NB4 (cell line): ENCODE measurements around the gene SUCO.

Experiments used
- DNase-seq: peaks from one replicate; pipeline ENCODE4 v3.0.0; 2010; ENCODE audit warnings: low read depth
- H3K4me3 ChIP-seq: one replicate; pipeline ENCODE4 v1.5.1; 2011; ENCODE audit warnings: mild to moderate bottlenecking, low read depth, low read length, moderate library complexity
- MYC ChIP-seq: IDR thresholded peaks from 2 replicates; pipeline ENCODE4 v1.6.1; 2011; ENCODE audit warnings: low read depth, low read length
- POLR2A ChIP-seq: IDR thresholded peaks from 2 replicates; pipeline ENCODE4 v1.6.1; 2011; ENCODE audit warnings: mild to moderate bottlenecking; ENCODE audit not compliant: insufficient read length; ENCODE audit errors: extremely low read depth
- TF ChIP-seq, protein P1 (sequence below): IDR thresholded peaks from one replicate; pipeline ENCODE4 v1.5.1; 2012; ENCODE audit warnings: low read depth, low read length
- TF ChIP-seq, protein P2 (sequence below): IDR thresholded peaks from 2 replicates; pipeline ENCODE4 v1.6.1; 2011; ENCODE audit warnings: low read depth, low read length

Gene SUCO

DNA sequence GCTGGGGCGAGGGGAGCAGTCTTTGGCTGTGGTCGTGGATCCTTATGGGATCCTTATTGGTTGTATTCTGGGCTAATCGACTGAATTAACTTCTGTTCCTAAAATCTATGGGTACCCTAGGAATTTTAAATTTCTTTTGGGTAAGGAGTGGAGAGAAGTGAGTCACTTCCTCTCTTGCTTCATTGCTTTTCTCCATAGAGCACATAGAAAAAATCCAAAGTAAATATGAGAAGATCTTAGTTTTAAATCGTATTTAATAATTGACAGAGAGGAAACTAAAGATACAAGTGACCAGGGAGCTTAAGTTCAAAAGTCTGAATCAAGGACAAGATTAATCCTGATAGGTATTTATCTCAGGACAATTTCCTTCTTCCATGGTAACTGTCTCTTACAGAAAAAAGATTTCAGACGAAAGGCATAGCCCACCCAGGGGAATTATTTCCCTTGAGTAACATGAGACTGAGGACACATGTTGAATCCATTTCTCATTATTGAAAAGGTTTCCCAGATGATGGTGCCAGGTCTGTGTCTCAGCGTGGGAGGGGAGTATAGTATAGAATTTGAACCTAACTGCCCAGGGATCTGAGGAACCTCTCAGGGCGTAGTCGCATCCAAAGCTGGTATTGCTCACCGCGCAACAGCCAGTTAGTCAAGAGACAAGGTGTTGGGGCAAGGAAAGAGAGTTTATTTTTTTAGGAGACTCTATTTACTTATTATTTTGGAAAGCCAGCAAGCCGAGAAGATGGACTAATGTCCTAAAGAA, 97.3 kb downstream of the SUCO start:
- peak; percentile 74 for DNase-seq
- TF ChIP-seq, protein P1, sequence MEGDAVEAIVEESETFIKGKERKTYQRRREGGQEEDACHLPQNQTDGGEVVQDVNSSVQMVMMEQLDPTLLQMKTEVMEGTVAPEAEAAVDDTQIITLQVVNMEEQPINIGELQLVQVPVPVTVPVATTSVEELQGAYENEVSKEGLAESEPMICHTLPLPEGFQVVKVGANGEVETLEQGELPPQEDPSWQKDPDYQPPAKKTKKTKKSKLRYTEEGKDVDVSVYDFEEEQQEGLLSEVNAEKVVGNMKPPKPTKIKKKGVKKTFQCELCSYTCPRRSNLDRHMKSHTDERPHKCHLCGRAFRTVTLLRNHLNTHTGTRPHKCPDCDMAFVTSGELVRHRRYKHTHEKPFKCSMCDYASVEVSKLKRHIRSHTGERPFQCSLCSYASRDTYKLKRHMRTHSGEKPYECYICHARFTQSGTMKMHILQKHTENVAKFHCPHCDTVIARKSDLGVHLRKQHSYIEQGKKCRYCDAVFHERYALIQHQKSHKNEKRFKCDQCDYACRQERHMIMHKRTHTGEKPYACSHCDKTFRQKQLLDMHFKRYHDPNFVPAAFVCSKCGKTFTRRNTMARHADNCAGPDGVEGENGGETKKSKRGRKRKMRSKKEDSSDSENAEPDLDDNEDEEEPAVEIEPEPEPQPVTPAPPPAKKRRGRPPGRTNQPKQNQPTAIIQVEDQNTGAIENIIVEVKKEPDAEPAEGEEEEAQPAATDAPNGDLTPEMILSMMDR = no peak
- TF ChIP-seq, protein P2, sequence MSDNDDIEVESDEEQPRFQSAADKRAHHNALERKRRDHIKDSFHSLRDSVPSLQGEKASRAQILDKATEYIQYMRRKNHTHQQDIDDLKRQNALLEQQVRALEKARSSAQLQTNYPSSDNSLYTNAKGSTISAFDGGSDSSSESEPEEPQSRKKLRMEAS = no peak
- no peak for TF ChIP-seq MYC
- no peak for TF ChIP-seq POLR2A
- no peak overlapping the region for H3K4me3 ChIP-seq

- DNase-seq = peak; percentile 70
- TF ChIP-seq POLR2A = no peak
- no peak for TF ChIP-seq MYC
- TF ChIP-seq, protein P2 = no peak
- TF ChIP-seq, protein P1 = no peak
- no peak overlapping the region for H3K4me3 ChIP-seq
Observed at GRCh38 chr1:172630868-172631267, 97.9 kb downstream of the SUCO start.

- no peak overlapping the region for H3K4me3 ChIP-seq
- peak; percentile 39 for DNase-seq
- no peak for TF ChIP-seq MYC
- TF ChIP-seq POLR2A = no peak
- TF ChIP-seq, protein P1 = no peak
- TF ChIP-seq, protein P2 = no peak
Observed at GRCh38 chr1:172637522-172637921, 104.6 kb downstream of the SUCO start.

GRCh38 chr1:172638249-172638648, 105.3 kb downstream of the SUCO start:
- TF ChIP-seq, protein P1 = no peak
- TF ChIP-seq MYC = no peak
- no peak for TF ChIP-seq POLR2A
- TF ChIP-seq, protein P2 = no peak

GRCh38 chr1:172638885-172639831, 106.2 kb downstream of the SUCO start:
- H3K4me3 ChIP-seq = no peak overlapping the region
- no peak for DNase-seq
- TF ChIP-seq, protein P2 = no peak
- TF ChIP-seq, protein P1 = no peak
- no peak for TF ChIP-seq MYC
- no peak for TF ChIP-seq POLR2A

More at GRCh38 chr1:172638249-172638648, 105.3 kb downstream of the SUCO start:
- no peak overlapping the region for H3K4me3 ChIP-seq
- DNase-seq = no peak
